Endodermal cell (in vitro differentiated cells): ENCODE measurements around the gene ADGRG7. TPM values are rescaled to one million over a fixed set of nuclear protein-coding genes. Genes with fewer than 3 reads are reported as not detected.

Experiments used
- DNase-seq: peaks from one replicate; pipeline ENCODE4 v3.0.0-alpha.2; 2017
- H3K27ac ChIP-seq: 2 replicates; pipeline ENCODE4 v1.5.1; 2013; ENCODE audit warnings: mild to moderate bottlenecking, low read depth, low read length, moderate library complexity
- H3K27me3 ChIP-seq: 2 replicates; pipeline ENCODE4 v1.6.1; 2013; ENCODE audit warnings: mild to moderate bottlenecking, low read length, moderate library complexity; ENCODE audit not compliant: insufficient read depth, control insufficient read depth, poor library complexity, severe bottlenecking
- H3K36me3 ChIP-seq: 2 replicates; pipeline ENCODE4 v1.7.0; 2013; ENCODE audit warnings: mild to moderate bottlenecking, low read length, moderate library complexity; ENCODE audit not compliant: control insufficient read depth, insufficient read depth
- H3K4me1 ChIP-seq: one replicate; pipeline ENCODE4 v1.7.0; 2013; ENCODE audit warnings: low read length; ENCODE audit not compliant: control insufficient read depth, insufficient read depth
- H3K4me3 ChIP-seq: 2 replicates; pipeline ENCODE4 v1.5.1; 2013; ENCODE audit warnings: mild to moderate bottlenecking, low read length, moderate library complexity
- H3K9ac ChIP-seq: 2 replicates; pipeline ENCODE4 v1.6.1; 2013; ENCODE audit warnings: mild to moderate bottlenecking, low read length, moderate library complexity; ENCODE audit not compliant: poor library complexity, severe bottlenecking; ENCODE audit errors: extremely low read depth
- H3K9me3 ChIP-seq: 2 replicates; pipeline ENCODE4 v1.6.1; 2013; ENCODE audit warnings: mild to moderate bottlenecking, low read length, moderate library complexity; ENCODE audit not compliant: control insufficient read depth
- H3K27ac Mint-ChIP-seq: 2 replicates; pipeline ENCODE4 v1.8.0; 2020; ENCODE audit warnings: mixed read lengths
- H3K27me3 Mint-ChIP-seq: 2 replicates; pipeline ENCODE4 v1.8.0; 2021; ENCODE audit warnings: mild to moderate bottlenecking, mixed read lengths; ENCODE audit not compliant: insufficient read depth
- H3K36me3 Mint-ChIP-seq: 2 replicates; pipeline ENCODE4 v1.8.0; 2020; ENCODE audit warnings: low read depth, mixed read lengths
- H3K4me1 Mint-ChIP-seq: 2 replicates; pipeline ENCODE4 v1.8.0; 2020; ENCODE audit warnings: mixed read lengths
- H3K4me3 Mint-ChIP-seq: 2 replicates; pipeline ENCODE4 v1.8.0; 2020; ENCODE audit warnings: mild to moderate bottlenecking, moderate library complexity, mixed read lengths
- H3K9me3 Mint-ChIP-seq: 2 replicates; pipeline ENCODE4 v1.8.0; 2020; ENCODE audit warnings: mild to moderate bottlenecking, mixed read lengths
- CTCF ChIP-seq: fragments of 200-600 bp; sonication (generic); conservative IDR thresholded peaks from 2 replicates; pipeline ENCODE4 v1.5.0; 2021; ENCODE audit warnings: antibody characterized with exemption, mild to moderate bottlenecking
- WGBS, 2 experiments: methylation state at CpG; one replicate each; pipeline versions ENCODE4 v1.1.5 to v1.1.7; 2013; ENCODE audit warnings: missing lambda C conversion rate in 2 of 2, mixed read lengths in 1 of 2; ENCODE audit not compliant: insufficient coverage in 1 of 2, insufficient read length in 1 of 2; 5-methylcytosine and 5-hydroxymethylcytosine counted together
- total RNA-seq, 2 donors: library from RNA; stranded (reverse); fragmentation: NEBNext Ultra II Directional in 1 of 2; extraction: Animal tissue kit (Norgen Biotek cat#: 25700) in 1 of 2; gene quantifications; 2 replicates in 1 of 2; 3 replicates in 1 of 2; pipeline ENCODE4 v1.2.1, GENCODE V29; 2021

ADGRG7 gene
- total RNA-seq, 2 donors from 2014 or later: 0.70 to 2.1 TPM

GRCh38 chr3:100603469-100603868 lies 5.9 kb upstream of the ADGRG7 start:
- Mint-ChIP-seq H3K27ac (peak overlapping the region; percentile 94), H3K4me1 (peaks cover 34% of the 10 kb centered on the region), H3K36me3 (peaks cover 18% of the 10 kb centered on the region), H3K27me3 (no peaks in the 10 kb centered on the region), H3K9me3 (peaks cover 41% of the 10 kb centered on the region), H3K4me3 (peak overlapping the region; percentile 19)
- DNase-seq: peak; percentile 65
- Histone ChIP-seq H3K36me3 (no peaks in the 10 kb centered on the region), H3K9me3 (peaks cover 36% of the 10 kb centered on the region), H3K27me3 (no peaks in the 10 kb centered on the region), H3K9ac (peak overlapping the region; percentile 24), H3K4me3 (peak overlapping the region; percentile 52), H3K4me1 (peaks cover 6% of the 10 kb centered on the region), H3K27ac (no peak overlapping the region)
- TF ChIP-seq CTCF: peak; percentile 74
- 50 to 51% methylated on average over 1 to 5 of the region's 5 CpGs for WGBS, 2 experiments

- no peak overlapping the region for H3K27ac Mint-ChIP-seq
- H3K27ac ChIP-seq: no peak overlapping the region
- peaks cover 6% of the 10 kb centered on the region for H3K4me1 ChIP-seq
- peaks cover 23% of the 10 kb centered on the region for H3K9me3 Mint-ChIP-seq
- no peak overlapping the region for H3K4me3 Mint-ChIP-seq
- TF ChIP-seq CTCF: no peak
- no peaks in the 10 kb centered on the region for H3K36me3 ChIP-seq
- H3K27me3 Mint-ChIP-seq: peaks cover 7% of the 10 kb centered on the region
- 94% methylated on average over 7 to 8 of the region's 8 CpGs for WGBS, 2 experiments
- no peak for DNase-seq
- no peak overlapping the region for H3K9ac ChIP-seq
- H3K9me3 ChIP-seq: peaks cover 20% of the 10 kb centered on the region
- H3K36me3 Mint-ChIP-seq: peaks cover 6% of the 10 kb centered on the region
- H3K4me1 Mint-ChIP-seq: peaks cover 31% of the 10 kb centered on the region
- H3K4me3 ChIP-seq: no peak overlapping the region
- no peaks in the 10 kb centered on the region for H3K27me3 ChIP-seq
Observed at GRCh38 chr3:100605358-100605757, 4.0 kb upstream of the ADGRG7 start.

- H3K9me3 Mint-ChIP-seq: peaks cover 8% of the 10 kb centered on the region
- H3K9ac ChIP-seq: no peak overlapping the region
- peaks cover 7% of the 10 kb centered on the region for H3K27me3 Mint-ChIP-seq
- no peak overlapping the region for H3K4me3 Mint-ChIP-seq
- H3K36me3 ChIP-seq: no peaks in the 10 kb centered on the region
- H3K4me3 ChIP-seq: no peak overlapping the region
- H3K4me1 ChIP-seq: peaks cover 6% of the 10 kb centered on the region
- no peak for DNase-seq
- H3K36me3 Mint-ChIP-seq: no peaks in the 10 kb centered on the region
- H3K27ac ChIP-seq: no peak overlapping the region
- TF ChIP-seq CTCF: peak; percentile 44
- peaks cover 9% of the 10 kb centered on the region for H3K9me3 ChIP-seq
- H3K4me1 Mint-ChIP-seq: peaks cover 24% of the 10 kb centered on the region
- H3K27ac Mint-ChIP-seq: no peak overlapping the region
- H3K27me3 ChIP-seq: no peaks in the 10 kb centered on the region
Observed at GRCh38 chr3:100606894-100607512, 2.4 kb upstream of the ADGRG7 start.
